GM23338 (cell line): ENCODE results near the gene DDX24. TPM values are rescaled to one million over a fixed set of nuclear protein-coding genes. Genes with fewer than 3 reads are reported as not detected.

Experiments used
- ATAC-seq: fragments of 200-7000 bp; cut with Tn5 transposase; 3 replicates; pipeline ENCODE4 v1.9.1; 2020
- DNase-seq: peaks from one replicate; pipeline ENCODE4 v3.0.0-alpha.2; 2015; ENCODE audit warnings: low spot score
- H2AFZ ChIP-seq: fragments of 200-600 bp; sonication (generic); 2 replicates; pipeline ENCODE4 v1.8.0; 2016; ENCODE audit warnings: antibody characterized with exemption, mild to moderate bottlenecking, moderate library complexity
- H3F3A ChIP-seq: fragments of 200-600 bp; sonication (generic); replicated peaks from 2 replicates; pipeline ENCODE4 v1.8.0; 2017; ENCODE audit warnings: antibody characterized with exemption, mixed run types, low read depth
- H3K27ac ChIP-seq: fragments of 200-600 bp; sonication (generic); 2 replicates; pipeline ENCODE4 v1.6.1; 2016; ENCODE audit warnings: low read depth
- H3K27me3 ChIP-seq: fragments of 200-600 bp; sonication (generic); 2 replicates; pipeline ENCODE4 v1.8.0; 2016; ENCODE audit warnings: mild to moderate bottlenecking, mixed run types, moderate library complexity; ENCODE audit not compliant: insufficient read depth
- H3K36me3 ChIP-seq: fragments of 200-600 bp; sonication (generic); 2 replicates; pipeline ENCODE4 v1.8.0; 2016; ENCODE audit warnings: mild to moderate bottlenecking; ENCODE audit not compliant: insufficient read depth
- H3K4me1 ChIP-seq: fragments of 200-600 bp; sonication (generic); 2 replicates; pipeline ENCODE4 v1.8.0; 2016; ENCODE audit warnings: mild to moderate bottlenecking, moderate library complexity; ENCODE audit not compliant: insufficient read depth
- H3K4me2 ChIP-seq: fragments of 200-600 bp; sonication (generic); 2 replicates; pipeline ENCODE4 v1.7.1; 2017; ENCODE audit warnings: mixed run types
- H3K4me3 ChIP-seq: fragments of 200-600 bp; sonication (generic); 2 replicates; pipeline ENCODE4 v1.6.1; 2016; ENCODE audit warnings: mixed run types
- H3K79me2 ChIP-seq: fragments of 200-600 bp; sonication (generic); replicated peaks from 2 replicates; pipeline ENCODE4 v1.8.0; 2017; ENCODE audit warnings: mild to moderate bottlenecking; ENCODE audit not compliant: insufficient read depth
- H3K9me2 ChIP-seq: fragments of 200-600 bp; sonication (generic); 2 replicates; pipeline ENCODE4 v1.8.0; 2017; ENCODE audit not compliant: insufficient read depth
- H4K20me1 ChIP-seq: fragments of 200-600 bp; sonication (generic); replicated peaks from 2 replicates; pipeline ENCODE4 v1.8.0; 2017; ENCODE audit warnings: mild to moderate bottlenecking; ENCODE audit not compliant: insufficient read depth
- H3K27ac Mint-ChIP-seq: 2 replicates; pipeline ENCODE4 v1.8.0; 2020; ENCODE audit warnings: inconsistent platforms, mild to moderate bottlenecking, moderate library complexity, mixed read lengths
- H3K27me3 Mint-ChIP-seq: 3 replicates; pipeline ENCODE4 v1.8.0; 2022; ENCODE audit warnings: low read depth, mild to moderate bottlenecking, moderate library complexity, mixed read lengths, inconsistent platforms; ENCODE audit not compliant: insufficient read depth, poor library complexity
- H3K36me3 Mint-ChIP-seq: 3 replicates; pipeline ENCODE4 v1.8.0; 2021; ENCODE audit warnings: low read depth, mild to moderate bottlenecking, inconsistent platforms, moderate library complexity, mixed read lengths
- H3K4me1 Mint-ChIP-seq: 3 replicates; pipeline ENCODE4 v1.8.0; 2020; ENCODE audit warnings: mild to moderate bottlenecking, inconsistent platforms, mixed read lengths
- H3K4me3 Mint-ChIP-seq: 3 replicates; pipeline ENCODE4 v1.8.0; 2021; ENCODE audit warnings: moderate library complexity, mild to moderate bottlenecking, inconsistent platforms, mixed read lengths
- H3K9me3 Mint-ChIP-seq: 3 replicates; pipeline ENCODE4 v1.8.0; 2020; ENCODE audit warnings: moderate library complexity, mild to moderate bottlenecking, inconsistent platforms, mixed read lengths
- CREB1 ChIP-seq: fragments of 250-450 bp; sonication (Bioruptor Pico); IDR thresholded peaks from 2 replicates; pipeline ENCODE4 v1.5.0; 2020; ENCODE audit warnings: low read depth, mild to moderate bottlenecking, moderate library complexity
- EZH2 ChIP-seq: fragments of 200-600 bp; sonication (generic); IDR thresholded peaks from one replicate; pipeline ENCODE4 v1.8.0; 2017; ENCODE audit warnings: antibody characterized with exemption, mild to moderate bottlenecking, low read depth; ENCODE audit not compliant: unreplicated experiment
- EZH2phosphoT487 ChIP-seq: fragments of 200-600 bp; sonication (generic); IDR thresholded peaks from one replicate; pipeline ENCODE4 v1.8.1; 2018; ENCODE audit warnings: antibody characterized with exemption; ENCODE audit not compliant: unreplicated experiment
- JUNB ChIP-seq: IDR thresholded peaks from one replicate; pipeline ENCODE4 v1.6.1; 2016; ENCODE audit warnings: antibody characterized with exemption; ENCODE audit not compliant: unreplicated experiment
- NANOG ChIP-seq: IDR thresholded peaks from 2 replicates; pipeline ENCODE4 v1.6.1; 2016; ENCODE audit warnings: antibody characterized with exemption, borderline replicate concordance
- POLR2AphosphoS5 ChIP-seq: IDR thresholded peaks from 2 replicates; pipeline ENCODE4 v1.6.1; 2016; ENCODE audit warnings: antibody characterized with exemption, low read depth
- STAT1 ChIP-seq: IDR thresholded peaks from one replicate; pipeline ENCODE4 v1.6.1; 2016; ENCODE audit warnings: antibody characterized with exemption; ENCODE audit not compliant: unreplicated experiment
- ZNF114 ChIP-seq: fragments of 250-450 bp; sonication (Bioruptor Pico); IDR thresholded peaks from 2 replicates; pipeline ENCODE4 v1.5.0; 2020; ENCODE audit warnings: mild to moderate bottlenecking, moderate library complexity
- ZNF331 ChIP-seq: fragments of 250-450 bp; sonication (Bioruptor Pico); IDR thresholded peaks from 2 replicates; pipeline ENCODE4 v1.5.0; 2020; ENCODE audit warnings: low read depth, mild to moderate bottlenecking, moderate library complexity
- polyA plus RNA-seq: library from polyadenylated mRNA; unstranded; fragments of >200 nt; fragmentation: Nextera tagmentation; extraction: Ambion mirVana; gene quantifications from 2 replicates; pipeline ENCODE4 v1.2.1, GENCODE V29; 2016
- total RNA-seq: library from RNA; depleted of rRNA; stranded (reverse); fragments of >200 nt; shearing (Covaris generic); gene quantifications from 2 replicates; pipeline ENCODE4 v1.2.3, GENCODE V29; 2014
- TF ChIP-seq, protein P1 (sequence below), 2 experiments: fragments of 200-600 bp in 1 of 2; sonication (generic) in 1 of 2; conservative IDR thresholded peaks; 2 replicates each; pipeline versions ENCODE4 v1.5.1 to v1.6.1; 2016 to 2017; ENCODE audit warnings: antibody characterized with exemption in 2 of 2, low read depth in 2 of 2, mild to moderate bottlenecking in 2 of 2, moderate library complexity in 1 of 2
- TF ChIP-seq, protein P2 (sequence below): IDR thresholded peaks from one replicate; pipeline ENCODE4 v1.6.1; 2018; ENCODE audit warnings: antibody characterized with exemption; ENCODE audit not compliant: unreplicated experiment
- TF ChIP-seq, protein P3 (sequence below): IDR thresholded peaks from 2 replicates; pipeline ENCODE4 v1.6.1; 2016; ENCODE audit warnings: antibody characterized with exemption
- TF ChIP-seq, protein P4 (sequence below): fragments of 250-450 bp; sonication (Bioruptor Pico); IDR thresholded peaks from 2 replicates; pipeline ENCODE4 v1.5.0; 2020; ENCODE audit warnings: mild to moderate bottlenecking, moderate library complexity

The DDX24 gene
- total and polyA plus RNA-seq, 2 experiments from 2014 or later: 150 to 265 TPM

DNA sequence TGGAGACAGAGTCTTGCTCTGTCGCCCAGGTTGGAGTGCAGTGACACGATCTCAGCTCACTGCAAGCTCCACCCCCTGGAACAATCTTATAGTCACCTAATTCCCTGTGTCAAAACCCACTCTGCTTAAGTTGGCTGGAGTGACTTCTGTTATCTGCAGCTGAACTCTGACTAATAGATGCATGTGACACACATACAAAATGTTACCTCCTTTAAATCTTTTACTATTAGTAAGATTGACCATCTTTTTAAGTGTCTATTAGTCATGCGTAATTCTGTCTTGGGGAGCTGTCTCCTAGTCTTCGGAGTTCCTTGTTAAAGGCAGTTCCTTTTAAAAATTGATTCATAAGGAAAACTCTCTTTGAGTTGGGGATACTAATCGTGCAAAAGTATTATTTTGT is 7.5 kb upstream of the DDX24 start:
- Mint-ChIP-seq H3K9me3 (no peaks in the 10 kb centered on the region; the same call in 2 of the 3 replicates), H3K4me3 (no peak overlapping the region), H3K27me3 (no peaks in the 10 kb centered on the region), H3K36me3 (no peaks in the 10 kb centered on the region), H3K4me1 (no peaks in the 10 kb centered on the region; the same call in 2 of the 3 replicates), H3K27ac (no peak overlapping the region)
- Histone ChIP-seq H4K20me1 (no peaks in the 10 kb centered on the region), H3K79me2 (no peaks in the 10 kb centered on the region), H2AFZ (no peak overlapping the region), H3K27me3 (no peaks in the 10 kb centered on the region), H3K27ac (no peak overlapping the region), H3K9me2 (no peaks in the 10 kb centered on the region), H3K4me3 (no peak overlapping the region), H3K36me3 (no peaks in the 10 kb centered on the region), H3K4me1 (no peaks in the 10 kb centered on the region), H3F3A (no peaks in the 10 kb centered on the region), H3K4me2 (no peak overlapping the region)
- DNase-seq (no peak), ATAC-seq (no peak)
- TF ChIP-seq EZH2: no peak
- no peak for TF ChIP-seq EZH2phosphoT487
- TF ChIP-seq STAT1: no peak
- TF ChIP-seq NANOG: no peak
- TF ChIP-seq, protein P1, sequence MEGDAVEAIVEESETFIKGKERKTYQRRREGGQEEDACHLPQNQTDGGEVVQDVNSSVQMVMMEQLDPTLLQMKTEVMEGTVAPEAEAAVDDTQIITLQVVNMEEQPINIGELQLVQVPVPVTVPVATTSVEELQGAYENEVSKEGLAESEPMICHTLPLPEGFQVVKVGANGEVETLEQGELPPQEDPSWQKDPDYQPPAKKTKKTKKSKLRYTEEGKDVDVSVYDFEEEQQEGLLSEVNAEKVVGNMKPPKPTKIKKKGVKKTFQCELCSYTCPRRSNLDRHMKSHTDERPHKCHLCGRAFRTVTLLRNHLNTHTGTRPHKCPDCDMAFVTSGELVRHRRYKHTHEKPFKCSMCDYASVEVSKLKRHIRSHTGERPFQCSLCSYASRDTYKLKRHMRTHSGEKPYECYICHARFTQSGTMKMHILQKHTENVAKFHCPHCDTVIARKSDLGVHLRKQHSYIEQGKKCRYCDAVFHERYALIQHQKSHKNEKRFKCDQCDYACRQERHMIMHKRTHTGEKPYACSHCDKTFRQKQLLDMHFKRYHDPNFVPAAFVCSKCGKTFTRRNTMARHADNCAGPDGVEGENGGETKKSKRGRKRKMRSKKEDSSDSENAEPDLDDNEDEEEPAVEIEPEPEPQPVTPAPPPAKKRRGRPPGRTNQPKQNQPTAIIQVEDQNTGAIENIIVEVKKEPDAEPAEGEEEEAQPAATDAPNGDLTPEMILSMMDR (conservative IDR thresholded peaks at IDR 0.05; ENCODE audit: low read depth in 2 of 2): no peak
- TF ChIP-seq, protein P2, sequence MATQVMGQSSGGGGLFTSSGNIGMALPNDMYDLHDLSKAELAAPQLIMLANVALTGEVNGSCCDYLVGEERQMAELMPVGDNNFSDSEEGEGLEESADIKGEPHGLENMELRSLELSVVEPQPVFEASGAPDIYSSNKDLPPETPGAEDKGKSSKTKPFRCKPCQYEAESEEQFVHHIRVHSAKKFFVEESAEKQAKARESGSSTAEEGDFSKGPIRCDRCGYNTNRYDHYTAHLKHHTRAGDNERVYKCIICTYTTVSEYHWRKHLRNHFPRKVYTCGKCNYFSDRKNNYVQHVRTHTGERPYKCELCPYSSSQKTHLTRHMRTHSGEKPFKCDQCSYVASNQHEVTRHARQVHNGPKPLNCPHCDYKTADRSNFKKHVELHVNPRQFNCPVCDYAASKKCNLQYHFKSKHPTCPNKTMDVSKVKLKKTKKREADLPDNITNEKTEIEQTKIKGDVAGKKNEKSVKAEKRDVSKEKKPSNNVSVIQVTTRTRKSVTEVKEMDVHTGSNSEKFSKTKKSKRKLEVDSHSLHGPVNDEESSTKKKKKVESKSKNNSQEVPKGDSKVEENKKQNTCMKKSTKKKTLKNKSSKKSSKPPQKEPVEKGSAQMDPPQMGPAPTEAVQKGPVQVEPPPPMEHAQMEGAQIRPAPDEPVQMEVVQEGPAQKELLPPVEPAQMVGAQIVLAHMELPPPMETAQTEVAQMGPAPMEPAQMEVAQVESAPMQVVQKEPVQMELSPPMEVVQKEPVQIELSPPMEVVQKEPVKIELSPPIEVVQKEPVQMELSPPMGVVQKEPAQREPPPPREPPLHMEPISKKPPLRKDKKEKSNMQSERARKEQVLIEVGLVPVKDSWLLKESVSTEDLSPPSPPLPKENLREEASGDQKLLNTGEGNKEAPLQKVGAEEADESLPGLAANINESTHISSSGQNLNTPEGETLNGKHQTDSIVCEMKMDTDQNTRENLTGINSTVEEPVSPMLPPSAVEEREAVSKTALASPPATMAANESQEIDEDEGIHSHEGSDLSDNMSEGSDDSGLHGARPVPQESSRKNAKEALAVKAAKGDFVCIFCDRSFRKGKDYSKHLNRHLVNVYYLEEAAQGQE: no peak
- TF ChIP-seq CREB1 (CRISPR knock-in tag): no peak
- TF ChIP-seq POLR2AphosphoS5: no peak
- no peak for TF ChIP-seq JUNB
- TF ChIP-seq, protein P3, sequence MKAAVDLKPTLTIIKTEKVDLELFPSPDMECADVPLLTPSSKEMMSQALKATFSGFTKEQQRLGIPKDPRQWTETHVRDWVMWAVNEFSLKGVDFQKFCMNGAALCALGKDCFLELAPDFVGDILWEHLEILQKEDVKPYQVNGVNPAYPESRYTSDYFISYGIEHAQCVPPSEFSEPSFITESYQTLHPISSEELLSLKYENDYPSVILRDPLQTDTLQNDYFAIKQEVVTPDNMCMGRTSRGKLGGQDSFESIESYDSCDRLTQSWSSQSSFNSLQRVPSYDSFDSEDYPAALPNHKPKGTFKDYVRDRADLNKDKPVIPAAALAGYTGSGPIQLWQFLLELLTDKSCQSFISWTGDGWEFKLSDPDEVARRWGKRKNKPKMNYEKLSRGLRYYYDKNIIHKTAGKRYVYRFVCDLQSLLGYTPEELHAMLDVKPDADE: no peak
- TF ChIP-seq ZNF114: no peak
- no peak for TF ChIP-seq ZNF331 (CRISPR knock-in tag)
- TF ChIP-seq, protein P4, sequence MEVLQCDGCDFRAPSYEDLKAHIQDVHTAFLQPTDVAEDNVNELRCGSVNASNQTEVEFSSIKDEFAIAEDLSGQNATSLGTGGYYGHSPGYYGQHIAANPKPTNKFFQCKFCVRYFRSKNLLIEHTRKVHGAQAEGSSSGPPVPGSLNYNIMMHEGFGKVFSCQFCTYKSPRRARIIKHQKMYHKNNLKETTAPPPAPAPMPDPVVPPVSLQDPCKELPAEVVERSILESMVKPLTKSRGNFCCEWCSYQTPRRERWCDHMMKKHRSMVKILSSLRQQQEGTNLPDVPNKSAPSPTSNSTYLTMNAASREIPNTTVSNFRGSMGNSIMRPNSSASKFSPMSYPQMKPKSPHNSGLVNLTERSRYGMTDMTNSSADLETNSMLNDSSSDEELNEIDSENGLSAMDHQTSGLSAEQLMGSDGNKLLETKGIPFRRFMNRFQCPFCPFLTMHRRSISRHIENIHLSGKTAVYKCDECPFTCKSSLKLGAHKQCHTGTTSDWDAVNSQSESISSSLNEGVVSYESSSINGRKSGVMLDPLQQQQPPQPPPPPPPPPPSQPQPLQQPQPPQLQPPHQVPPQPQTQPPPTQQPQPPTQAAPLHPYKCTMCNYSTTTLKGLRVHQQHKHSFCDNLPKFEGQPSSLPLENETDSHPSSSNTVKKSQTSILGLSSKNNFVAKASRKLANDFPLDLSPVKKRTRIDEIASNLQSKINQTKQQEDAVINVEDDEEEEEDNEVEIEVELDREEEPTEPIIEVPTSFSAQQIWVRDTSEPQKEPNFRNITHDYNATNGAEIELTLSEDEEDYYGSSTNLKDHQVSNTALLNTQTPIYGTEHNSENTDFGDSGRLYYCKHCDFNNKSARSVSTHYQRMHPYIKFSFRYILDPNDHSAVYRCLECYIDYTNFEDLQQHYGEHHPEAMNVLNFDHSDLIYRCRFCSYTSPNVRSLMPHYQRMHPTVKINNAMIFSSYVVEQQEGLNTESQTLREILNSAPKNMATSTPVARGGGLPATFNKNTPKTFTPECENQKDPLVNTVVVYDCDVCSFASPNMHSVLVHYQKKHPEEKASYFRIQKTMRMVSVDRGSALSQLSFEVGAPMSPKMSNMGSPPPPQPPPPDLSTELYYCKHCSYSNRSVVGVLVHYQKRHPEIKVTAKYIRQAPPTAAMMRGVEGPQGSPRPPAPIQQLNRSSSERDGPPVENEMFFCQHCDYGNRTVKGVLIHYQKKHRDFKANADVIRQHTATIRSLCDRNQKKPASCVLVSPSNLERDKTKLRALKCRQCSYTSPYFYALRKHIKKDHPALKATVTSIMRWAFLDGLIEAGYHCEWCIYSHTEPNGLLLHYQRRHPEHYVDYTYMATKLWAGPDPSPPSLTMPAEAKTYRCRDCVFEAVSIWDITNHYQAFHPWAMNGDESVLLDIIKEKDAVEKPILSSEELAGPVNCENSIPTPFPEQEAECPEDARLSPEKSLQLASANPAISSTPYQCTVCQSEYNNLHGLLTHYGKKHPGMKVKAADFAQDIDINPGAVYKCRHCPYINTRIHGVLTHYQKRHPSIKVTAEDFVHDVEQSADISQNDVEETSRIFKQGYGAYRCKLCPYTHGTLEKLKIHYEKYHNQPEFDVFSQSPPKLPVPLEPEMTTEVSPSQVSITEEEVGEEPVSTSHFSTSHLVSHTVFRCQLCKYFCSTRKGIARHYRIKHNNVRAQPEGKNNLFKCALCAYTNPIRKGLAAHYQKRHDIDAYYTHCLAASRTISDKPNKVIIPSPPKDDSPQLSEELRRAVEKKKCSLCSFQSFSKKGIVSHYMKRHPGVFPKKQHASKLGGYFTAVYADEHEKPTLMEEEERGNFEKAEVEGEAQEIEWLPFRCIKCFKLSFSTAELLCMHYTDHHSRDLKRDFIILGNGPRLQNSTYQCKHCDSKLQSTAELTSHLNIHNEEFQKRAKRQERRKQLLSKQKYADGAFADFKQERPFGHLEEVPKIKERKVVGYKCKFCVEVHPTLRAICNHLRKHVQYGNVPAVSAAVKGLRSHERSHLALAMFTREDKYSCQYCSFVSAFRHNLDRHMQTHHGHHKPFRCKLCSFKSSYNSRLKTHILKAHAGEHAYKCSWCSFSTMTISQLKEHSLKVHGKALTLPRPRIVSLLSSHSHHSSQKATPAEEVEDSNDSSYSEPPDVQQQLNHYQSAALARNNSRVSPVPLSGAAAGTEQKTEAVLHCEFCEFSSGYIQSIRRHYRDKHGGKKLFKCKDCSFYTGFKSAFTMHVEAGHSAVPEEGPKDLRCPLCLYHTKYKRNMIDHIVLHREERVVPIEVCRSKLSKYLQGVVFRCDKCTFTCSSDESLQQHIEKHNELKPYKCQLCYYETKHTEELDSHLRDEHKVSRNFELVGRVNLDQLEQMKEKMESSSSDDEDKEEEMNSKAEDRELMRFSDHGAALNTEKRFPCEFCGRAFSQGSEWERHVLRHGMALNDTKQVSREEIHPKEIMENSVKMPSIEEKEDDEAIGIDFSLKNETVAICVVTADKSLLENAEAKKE (CRISPR knock-in tag): no peak
